ENCODE results near the gene TMUB2. TPM values are rescaled to one million over a fixed set of nuclear protein-coding genes. Genes with fewer than 3 reads are reported as not detected.
A peak's percentile ranks its signal among the peaks of the same experiment; 100 is the strongest.

Gene TMUB2
- total and polyA plus RNA-seq, 9 of the 15 experiments (the other 6 are each of a cell fraction or from before 2014, with no cell fraction given), result 4.1 to 29.8 (median 16.3) TPM

DNA sequence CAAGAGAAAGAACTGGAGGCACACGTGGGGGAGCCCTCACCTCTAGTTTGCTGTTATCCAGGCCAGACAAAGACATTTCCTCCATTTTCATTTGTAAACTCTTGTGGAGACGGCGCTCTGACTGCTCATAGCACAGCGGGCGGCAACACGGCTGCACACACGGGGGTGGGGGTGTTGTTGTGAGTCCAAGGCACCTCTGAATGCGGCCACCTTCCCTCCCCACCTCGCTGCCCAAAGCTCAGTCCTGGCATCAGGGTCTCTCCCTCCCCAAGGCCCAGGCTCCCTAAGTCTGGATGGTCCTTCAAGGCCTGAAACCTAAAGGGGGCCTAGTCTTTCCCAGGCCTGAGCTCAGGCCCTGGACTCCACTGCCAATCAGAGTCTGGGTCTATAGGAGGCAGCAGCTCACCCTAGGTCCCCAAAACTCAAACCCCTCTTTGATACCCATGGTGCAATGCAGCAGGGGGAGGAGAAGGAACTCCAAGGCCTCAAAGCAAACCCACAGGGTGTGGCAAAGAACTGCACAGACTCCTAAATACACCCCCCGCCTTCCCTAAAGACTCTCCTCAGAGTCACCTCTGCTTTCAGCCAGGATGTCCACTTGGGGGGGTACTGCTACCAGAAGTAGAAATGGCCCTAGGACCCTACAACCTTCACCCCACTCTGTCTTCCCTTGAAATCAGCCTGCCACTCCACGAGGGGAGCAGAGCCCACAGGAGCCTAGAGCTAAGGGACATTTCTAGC, 11.4 kb downstream of the TMUB2 start (continued):
- peak; percentile 46; the same call in 1 of the 2 replicates for TF ChIP-seq ETV5 (CRISPR knock-in tag; IDR thresholded peaks at IDR 0.05; ENCODE audit: low read depth)
- TF ChIP-seq FOXJ3 (CRISPR knock-in tag; IDR thresholded peaks at IDR 0.05), result no peak
- no peak for TF ChIP-seq CBX3 (IDR thresholded peaks at IDR 0.05; ENCODE audit: borderline replicate concordance in 1 of 2, low read length in 2 of 2)
- no peak for TF ChIP-seq TCF15 (CRISPR knock-in tag; IDR thresholded peaks at IDR 0.05)
- TF ChIP-seq PHF8 (IDR thresholded peaks at IDR 0.05; ENCODE audit: borderline replicate concordance, low read length), result peak; percentile 29; the same call in 1 of the 2 replicates
- no peak for TF ChIP-seq MYBL2 (IDR thresholded peaks at IDR 0.05; ENCODE audit: low read depth)
- no peak for TF ChIP-seq MYBL2 (CRISPR knock-in tag; IDR thresholded peaks at IDR 0.05; ENCODE audit: borderline replicate concordance)
- peak; percentile 33; the same call in 1 of the 2 replicates for TF ChIP-seq ZNF143 (CRISPR knock-in tag; IDR thresholded peaks at IDR 0.05)
- TF ChIP-seq STAG1 (CRISPR knock-in tag; IDR thresholded peaks at IDR 0.05; ENCODE audit: borderline replicate concordance), result no peak
- no peak for TF ChIP-seq ARID2 (IDR thresholded peaks at IDR 0.05)
- TF ChIP-seq FOXA1 (IDR thresholded peaks at IDR 0.05; ENCODE audit: borderline replicate concordance), result no peak
- TF ChIP-seq CHD4 (IDR thresholded peaks at IDR 0.05; ENCODE audit: insufficient read depth, insufficient replicate concordance, low read depth, low read length, poor library complexity, severe bottlenecking), result no peak
- no peak for TF ChIP-seq RBM39 (optimal IDR thresholded peaks at IDR 0.05; ENCODE audit: low read depth, low read length)
- TF ChIP-seq, protein P1, sequence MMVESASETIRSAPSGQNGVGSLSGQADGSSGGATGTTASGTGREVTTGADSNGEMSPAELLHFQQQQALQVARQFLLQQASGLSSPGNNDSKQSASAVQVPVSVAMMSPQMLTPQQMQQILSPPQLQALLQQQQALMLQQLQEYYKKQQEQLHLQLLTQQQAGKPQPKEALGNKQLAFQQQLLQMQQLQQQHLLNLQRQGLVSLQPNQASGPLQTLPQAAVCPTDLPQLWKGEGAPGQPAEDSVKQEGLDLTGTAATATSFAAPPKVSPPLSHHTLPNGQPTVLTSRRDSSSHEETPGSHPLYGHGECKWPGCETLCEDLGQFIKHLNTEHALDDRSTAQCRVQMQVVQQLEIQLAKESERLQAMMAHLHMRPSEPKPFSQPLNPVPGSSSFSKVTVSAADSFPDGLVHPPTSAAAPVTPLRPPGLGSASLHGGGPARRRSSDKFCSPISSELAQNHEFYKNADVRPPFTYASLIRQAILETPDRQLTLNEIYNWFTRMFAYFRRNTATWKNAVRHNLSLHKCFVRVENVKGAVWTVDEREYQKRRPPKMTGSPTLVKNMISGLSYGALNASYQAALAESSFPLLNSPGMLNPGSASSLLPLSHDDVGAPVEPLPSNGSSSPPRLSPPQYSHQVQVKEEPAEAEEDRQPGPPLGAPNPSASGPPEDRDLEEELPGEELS (CRISPR knock-in tag; IDR thresholded peaks at IDR 0.05; ENCODE audit: borderline replicate concordance), result no peak
- TF ChIP-seq ZBTB17 (CRISPR knock-in tag; IDR thresholded peaks at IDR 0.05), result no peak
- TF ChIP-seq, protein P2, sequence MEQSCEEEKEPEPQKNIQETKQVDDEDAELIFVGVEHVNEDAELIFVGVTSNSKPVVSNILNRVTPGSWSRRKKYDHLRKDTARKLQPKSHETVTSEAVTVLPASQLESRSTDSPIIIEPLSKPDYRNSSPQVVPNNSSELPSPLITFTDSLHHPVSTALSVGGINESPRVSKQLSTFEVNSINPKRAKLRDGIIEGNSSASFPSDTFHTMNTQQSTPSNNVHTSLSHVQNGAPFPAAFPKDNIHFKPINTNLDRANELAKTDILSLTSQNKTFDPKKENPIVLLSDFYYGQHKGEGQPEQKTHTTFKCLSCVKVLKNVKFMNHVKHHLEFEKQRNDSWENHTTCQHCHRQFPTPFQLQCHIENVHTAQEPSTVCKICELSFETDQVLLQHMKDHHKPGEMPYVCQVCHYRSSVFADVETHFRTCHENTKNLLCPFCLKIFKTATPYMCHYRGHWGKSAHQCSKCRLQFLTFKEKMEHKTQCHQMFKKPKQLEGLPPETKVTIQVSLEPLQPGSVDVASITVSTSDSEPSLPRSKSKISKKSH (CRISPR knock-in tag; IDR thresholded peaks at IDR 0.05), result no peak
- no peak for TF ChIP-seq ESRRB (CRISPR knock-in tag; IDR thresholded peaks at IDR 0.05; ENCODE audit: borderline replicate concordance)
- no peak for TF ChIP-seq TEAD1 (CRISPR knock-in tag; IDR thresholded peaks at IDR 0.05)
- no peak for TF ChIP-seq ZNF140 (CRISPR knock-in tag; IDR thresholded peaks at IDR 0.05)
- TF ChIP-seq ETS2 (tag; IDR thresholded peaks at IDR 0.05; ENCODE audit: borderline replicate concordance, poor library complexity, severe bottlenecking), result no peak
- TF ChIP-seq, protein P3, sequence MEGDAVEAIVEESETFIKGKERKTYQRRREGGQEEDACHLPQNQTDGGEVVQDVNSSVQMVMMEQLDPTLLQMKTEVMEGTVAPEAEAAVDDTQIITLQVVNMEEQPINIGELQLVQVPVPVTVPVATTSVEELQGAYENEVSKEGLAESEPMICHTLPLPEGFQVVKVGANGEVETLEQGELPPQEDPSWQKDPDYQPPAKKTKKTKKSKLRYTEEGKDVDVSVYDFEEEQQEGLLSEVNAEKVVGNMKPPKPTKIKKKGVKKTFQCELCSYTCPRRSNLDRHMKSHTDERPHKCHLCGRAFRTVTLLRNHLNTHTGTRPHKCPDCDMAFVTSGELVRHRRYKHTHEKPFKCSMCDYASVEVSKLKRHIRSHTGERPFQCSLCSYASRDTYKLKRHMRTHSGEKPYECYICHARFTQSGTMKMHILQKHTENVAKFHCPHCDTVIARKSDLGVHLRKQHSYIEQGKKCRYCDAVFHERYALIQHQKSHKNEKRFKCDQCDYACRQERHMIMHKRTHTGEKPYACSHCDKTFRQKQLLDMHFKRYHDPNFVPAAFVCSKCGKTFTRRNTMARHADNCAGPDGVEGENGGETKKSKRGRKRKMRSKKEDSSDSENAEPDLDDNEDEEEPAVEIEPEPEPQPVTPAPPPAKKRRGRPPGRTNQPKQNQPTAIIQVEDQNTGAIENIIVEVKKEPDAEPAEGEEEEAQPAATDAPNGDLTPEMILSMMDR (IDR thresholded peaks at IDR 0.05 in 2 of 3, conservative IDR thresholded peaks at IDR 0.05 in 1 of 3; ENCODE audit: insufficient read depth in 2 of 3, low read depth in 1 of 3, low read length in 3 of 3), result peak; percentile 60 to 71 (median 70)
- 0 out of 2 replicates have a peak, but pooled peaks have one; percentile 22 for TF ChIP-seq EGR1 (conservative IDR thresholded peaks at IDR 0.05)

Measured in K562 (cell line).